Right hindlimb (tissue), 1 donor: ENCODE data around the gene SLC6A19.
"Not testable (repeated sequence)": the region's sequence is repeated elsewhere in the genome, so short reads cannot be mapped to it uniquely, and the experiment has no call there.

Source experiments
- DNase-seq: peaks from one replicate; pipeline ENCODE4 v3.0.0-alpha.2; 2018

SLC6A19 gene

GRCh38 chr5:1201327-1202025, at the start of gene SLC6A19:
TSS of gene SLC6A19 (plus strand) at chr5:1201595. CDS start at chr5:1201651, 56 bp downstream.
- DNase-seq = no peak

- DNase-seq = no peak
These were observed 49.2 kb upstream of the SLC6A19 start for GRCh38 chr5:1152156-1152555.

GRCh38 chr5:1152771-1153282, 48.6 kb upstream of the SLC6A19 start:
- no peak for DNase-seq

GRCh38 chr5:1153428-1153827, 48.0 kb upstream of the SLC6A19 start:
- no peak for DNase-seq

GRCh38 chr5:1155191-1156032, 46.0 kb upstream of the SLC6A19 start:
- no peak for DNase-seq

GRCh38 chr5:1156033-1156753, 45.2 kb upstream of the SLC6A19 start:
- DNase-seq = no peak

- no peak for DNase-seq
These were observed 44.5 kb upstream of the SLC6A19 start for GRCh38 chr5:1156754-1157460.

- not testable (repeated sequence) for DNase-seq
These were observed 43.9 kb upstream of the SLC6A19 start for GRCh38 chr5:1157461-1157986.

GRCh38 chr5:1158647-1159340, 42.6 kb upstream of the SLC6A19 start:
- DNase-seq = no peak

GRCh38 chr5:1159341-1159675, 42.1 kb upstream of the SLC6A19 start:
- DNase-seq = no peak

GRCh38 chr5:1159774-1160406, 41.5 kb upstream of the SLC6A19 start:
- no peak for DNase-seq

- DNase-seq = no peak
These were observed 40.1 kb upstream of the SLC6A19 start for GRCh38 chr5:1161108-1161832.

GRCh38 chr5:1161833-1162229, 39.6 kb upstream of the SLC6A19 start:
- DNase-seq = peak; percentile 67

GRCh38 chr5:1162276-1162675, 39.1 kb upstream of the SLC6A19 start:
- DNase-seq = no peak

- no peak for DNase-seq
These were observed 38.6 kb upstream of the SLC6A19 start for GRCh38 chr5:1162751-1163150.

GRCh38 chr5:1163366-1163765, 38.0 kb upstream of the SLC6A19 start:
- DNase-seq = no peak

- no peak for DNase-seq
These were observed 37.5 kb upstream of the SLC6A19 start for GRCh38 chr5:1163879-1164278.

- no peak for DNase-seq
These were observed 36.4 kb upstream of the SLC6A19 start for GRCh38 chr5:1164696-1165630.

- DNase-seq = no peak
These were observed 35.5 kb upstream of the SLC6A19 start for GRCh38 chr5:1165864-1166263.
